ENCODE results near the gene LHPP.

The LHPP gene

GRCh38 chr10:124447751-124448466, 13.7 kb upstream of the LHPP start:
- DNase-seq (ENCODE audit: low spot score), result no peak

DNA sequence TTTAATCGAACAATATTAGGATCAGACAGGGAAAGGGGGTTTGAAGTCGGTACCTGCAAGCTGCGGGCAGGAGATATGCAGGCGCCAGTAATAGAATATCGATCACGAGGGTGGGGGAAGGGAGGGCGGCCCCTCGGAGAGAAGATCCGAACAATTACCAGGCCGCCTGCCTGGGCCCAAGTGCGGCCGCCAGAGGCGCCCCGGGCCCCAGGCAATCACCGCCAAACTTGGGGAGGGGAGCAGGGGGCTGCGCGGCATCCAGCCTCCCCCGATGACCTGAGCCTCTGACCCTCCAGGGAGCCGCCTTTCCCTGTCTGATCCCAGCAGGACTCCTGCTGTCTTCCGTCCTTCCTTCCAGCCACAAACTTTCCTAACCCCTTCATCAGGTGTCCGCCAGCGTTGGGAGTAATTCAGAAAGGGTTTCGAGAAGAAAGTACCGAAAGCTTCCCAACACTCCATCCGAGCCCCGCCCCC, 12.9 kb upstream of the LHPP start:
- DNase-seq (ENCODE audit: low spot score), result no peak

DNA sequence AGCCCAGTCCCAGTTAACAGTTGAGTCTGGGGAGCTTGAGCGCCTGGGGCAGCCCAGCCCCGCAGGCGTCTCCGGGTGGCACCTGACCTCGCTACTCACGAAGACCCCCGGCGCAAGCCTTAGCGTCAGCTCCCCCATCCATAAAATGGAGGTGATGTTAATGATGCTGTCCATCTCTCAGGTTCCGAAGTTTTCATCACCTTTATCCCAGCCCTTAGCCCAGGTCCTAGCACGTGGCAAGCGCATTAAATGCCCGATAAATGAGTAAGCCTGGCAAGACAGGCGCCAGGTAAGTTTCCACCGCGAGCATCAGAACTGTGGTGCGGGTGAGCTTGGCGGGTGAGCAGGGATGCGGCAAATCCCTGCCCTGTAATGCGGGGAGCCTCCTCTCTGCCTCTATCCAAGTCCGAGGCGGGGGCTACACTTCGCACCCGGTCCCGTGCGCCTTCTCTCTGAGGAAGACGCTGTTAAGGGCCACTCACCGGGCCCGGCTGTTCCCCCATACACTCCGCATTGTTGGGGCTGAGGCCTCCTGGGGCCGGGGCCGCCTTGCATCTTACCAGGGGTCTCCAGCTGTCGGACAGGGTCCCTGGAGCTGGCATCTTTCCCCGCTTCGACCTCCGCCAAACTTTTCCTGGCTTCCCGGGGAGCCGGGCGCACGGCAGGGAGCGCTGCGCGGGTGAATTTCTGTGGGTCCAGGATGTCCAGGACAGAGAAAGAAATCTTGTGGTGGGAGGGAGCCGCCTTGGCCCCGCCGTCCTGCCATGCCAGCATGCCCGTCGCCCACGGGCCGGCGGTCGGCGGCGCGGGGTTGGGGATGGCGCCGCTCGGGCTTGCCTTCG, 12.2 kb upstream of the LHPP start:
- no peak for DNase-seq (ENCODE audit: low spot score)

DNA sequence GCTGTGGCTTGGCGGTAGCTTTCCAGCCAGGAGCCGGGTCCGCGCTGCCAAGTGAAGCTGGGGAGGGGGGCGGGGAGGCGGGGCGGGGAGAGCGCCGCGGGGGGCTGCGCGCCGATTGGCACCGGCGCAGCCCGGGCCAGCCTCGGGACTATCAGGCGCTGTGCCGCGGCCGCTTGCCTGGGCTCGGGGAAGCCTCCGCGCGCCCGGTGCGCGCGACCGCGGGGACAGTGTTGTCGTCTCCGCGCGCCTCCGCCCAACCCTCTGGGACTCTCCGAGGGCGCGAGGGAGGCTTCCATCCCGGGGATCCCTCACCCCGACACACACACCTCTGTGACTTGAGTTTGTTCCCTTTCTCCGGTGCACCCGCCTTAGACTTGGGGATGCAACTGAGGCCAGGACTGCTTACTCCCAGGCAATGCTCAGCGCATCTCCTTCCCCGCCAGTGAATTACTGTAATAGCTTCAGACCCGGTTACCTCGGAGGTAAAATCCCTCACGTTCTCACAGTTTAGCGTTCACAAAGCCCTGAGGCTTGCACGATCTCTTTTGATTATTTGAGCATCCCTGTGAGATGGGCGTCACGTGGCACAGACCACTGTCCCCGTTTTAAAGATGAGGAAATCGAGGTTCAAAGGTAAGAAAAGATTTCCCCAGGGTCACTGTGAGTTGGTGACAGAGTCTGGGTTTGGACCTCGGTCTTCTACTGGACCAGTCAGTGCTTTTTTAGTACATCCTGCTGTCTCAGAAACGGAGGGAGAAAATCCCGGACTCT, 11.4 kb upstream of the LHPP start, which contains the start of gene NKX1-2:
Gene NKX1-2 (minus strand): TSS at position 24 of the 771 bp plus-strand sequence. CDS start 92 bp downstream, outside the sequence.
- DNase-seq (ENCODE audit: low spot score), result no peak

DNA sequence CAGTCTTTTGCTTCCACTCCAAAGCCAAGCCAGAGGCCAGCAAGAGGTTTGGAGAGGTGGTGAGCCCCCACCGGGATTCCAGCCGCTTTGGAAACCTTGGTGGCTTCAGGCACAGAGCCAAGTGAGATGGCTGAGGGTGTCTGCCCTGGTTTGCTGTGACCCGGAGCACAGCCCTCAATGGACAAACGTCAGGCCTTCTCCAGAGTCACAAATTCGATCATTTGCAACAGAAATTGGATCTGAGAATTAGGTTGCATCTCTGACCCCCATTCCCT, 10.9 kb upstream of the LHPP start:
- DNase-seq (ENCODE audit: low spot score), result no peak

DNA sequence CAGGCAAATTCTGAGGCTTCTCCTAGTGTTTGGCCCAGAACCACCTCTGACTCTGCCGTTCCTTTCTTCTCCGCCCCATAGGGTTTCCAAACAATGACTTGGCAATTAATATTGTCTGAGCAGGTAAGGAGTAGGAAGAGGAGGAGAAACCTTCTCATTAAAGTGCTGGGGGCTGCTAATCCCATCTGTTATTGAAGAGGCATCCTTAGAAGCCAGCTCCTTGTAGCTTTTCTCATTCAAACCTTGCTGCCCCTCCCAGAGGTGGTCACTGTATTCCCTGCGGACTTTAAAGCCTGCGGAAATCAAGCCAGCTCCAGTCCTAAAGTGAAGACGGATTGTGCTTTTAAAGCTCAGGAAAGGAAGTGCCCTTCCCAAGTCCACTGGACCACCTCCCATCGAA, 10.3 kb upstream of the LHPP start:
- no peak for DNase-seq (ENCODE audit: low spot score)

DNA sequence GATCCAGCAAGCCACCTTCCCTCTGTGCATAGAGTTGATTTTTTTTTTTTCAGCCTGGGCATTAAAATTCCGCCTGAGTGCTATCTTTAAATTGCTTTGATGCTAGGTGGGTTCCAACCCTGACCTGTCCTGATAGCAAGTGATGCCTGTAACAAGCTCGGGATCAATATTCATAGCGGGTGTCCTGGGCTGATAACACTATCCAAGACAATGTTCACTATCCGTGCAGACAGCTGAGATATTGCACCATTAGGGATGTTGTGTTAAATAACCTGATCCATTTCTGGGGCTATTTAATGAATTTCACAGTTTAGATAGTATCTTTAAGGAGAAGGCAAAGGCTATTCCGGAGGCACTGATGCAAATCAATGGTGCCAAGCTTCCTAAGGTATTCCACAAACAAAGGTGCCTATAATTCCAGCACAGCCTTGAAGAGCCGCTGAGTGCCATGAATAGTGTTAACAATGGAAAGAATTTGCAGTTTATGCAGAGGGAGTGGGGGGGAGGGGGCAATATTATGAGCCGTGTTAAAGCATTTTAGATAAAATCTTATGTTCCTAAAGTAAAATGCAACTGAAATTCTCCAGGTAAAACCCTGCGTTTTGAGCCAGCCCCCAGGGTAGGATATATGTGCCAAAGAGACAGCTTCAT, 7.5 kb upstream of the LHPP start:
- no peak for DNase-seq (ENCODE audit: low spot score)

GRCh38 chr10:124455441-124455840, 6.2 kb upstream of the LHPP start:
- no peak for DNase-seq (ENCODE audit: low spot score)

DNA sequence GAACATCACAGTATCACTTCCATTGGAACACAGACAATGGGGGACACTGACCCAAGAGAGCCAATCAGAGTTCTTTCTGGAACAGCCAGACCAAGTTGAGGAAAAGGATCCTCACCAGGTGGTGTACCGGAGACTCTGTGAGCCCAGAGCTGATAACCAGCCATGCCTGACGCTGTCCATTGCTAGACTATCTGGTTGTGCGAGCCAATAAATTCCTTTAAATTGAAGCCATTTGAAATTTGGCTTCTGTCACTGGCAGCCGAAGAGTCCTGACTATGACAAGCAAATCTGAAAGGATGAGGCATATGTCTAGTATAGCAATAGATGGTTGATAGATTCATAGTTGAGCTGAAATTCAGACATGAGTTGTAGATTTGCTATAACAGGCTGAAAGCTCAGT, 3.1 kb upstream of the LHPP start:
- no peak for DNase-seq (ENCODE audit: low spot score)

DNA sequence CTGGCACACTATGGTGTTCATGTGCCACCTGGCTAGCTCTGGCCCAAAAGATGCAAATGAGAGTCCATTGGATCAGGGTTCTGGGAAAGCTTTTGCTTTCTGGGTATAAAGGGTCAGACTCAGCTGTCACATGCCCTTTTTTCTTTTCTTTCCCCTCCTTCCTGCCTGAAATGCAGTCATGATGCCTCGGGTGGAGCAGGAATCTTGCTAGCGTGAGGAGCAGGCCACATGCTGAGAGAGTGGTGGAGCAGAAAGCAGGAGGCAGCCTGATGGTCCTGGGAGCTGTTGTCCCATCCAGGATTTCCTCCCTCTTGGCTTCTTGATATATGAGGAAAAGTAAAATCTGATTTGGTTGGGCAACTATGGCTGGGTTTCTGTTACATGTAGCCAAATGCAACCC, 2.7 kb upstream of the LHPP start:
- DNase-seq (ENCODE audit: low spot score), result no peak

GRCh38 chr10:124459395-124459794, 2.2 kb upstream of the LHPP start:
- no peak for DNase-seq (ENCODE audit: low spot score)

DNA sequence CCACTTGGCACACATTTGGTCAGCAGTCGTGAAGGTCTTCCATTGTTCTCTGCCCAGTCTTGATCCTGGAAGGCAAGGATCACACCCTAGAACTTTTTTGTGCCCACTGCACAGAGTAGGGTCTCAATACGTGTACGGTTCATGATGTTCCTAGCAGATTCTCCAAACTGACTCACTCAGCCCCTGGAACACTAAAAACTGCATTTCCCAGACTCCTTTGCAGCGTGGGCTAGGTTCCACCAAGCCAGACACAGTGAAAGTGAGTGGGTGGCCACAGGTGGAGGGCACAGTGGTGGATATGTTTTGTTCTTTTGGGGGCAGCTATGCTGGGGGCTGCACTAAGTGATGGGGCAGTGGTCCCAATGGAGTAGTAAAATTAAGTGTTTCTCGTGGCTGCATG, 1.5 kb upstream of the LHPP start:
- no peak for DNase-seq (ENCODE audit: low spot score)

- no peak for DNase-seq (ENCODE audit: low spot score)
Measured at GRCh38 chr10:124462348-124462695, 699 bp downstream of the LHPP start.

GRCh38 chr10:124464028-124464965, 2.7 kb downstream of the LHPP start:
- no peak for DNase-seq (ENCODE audit: low spot score)

DNA sequence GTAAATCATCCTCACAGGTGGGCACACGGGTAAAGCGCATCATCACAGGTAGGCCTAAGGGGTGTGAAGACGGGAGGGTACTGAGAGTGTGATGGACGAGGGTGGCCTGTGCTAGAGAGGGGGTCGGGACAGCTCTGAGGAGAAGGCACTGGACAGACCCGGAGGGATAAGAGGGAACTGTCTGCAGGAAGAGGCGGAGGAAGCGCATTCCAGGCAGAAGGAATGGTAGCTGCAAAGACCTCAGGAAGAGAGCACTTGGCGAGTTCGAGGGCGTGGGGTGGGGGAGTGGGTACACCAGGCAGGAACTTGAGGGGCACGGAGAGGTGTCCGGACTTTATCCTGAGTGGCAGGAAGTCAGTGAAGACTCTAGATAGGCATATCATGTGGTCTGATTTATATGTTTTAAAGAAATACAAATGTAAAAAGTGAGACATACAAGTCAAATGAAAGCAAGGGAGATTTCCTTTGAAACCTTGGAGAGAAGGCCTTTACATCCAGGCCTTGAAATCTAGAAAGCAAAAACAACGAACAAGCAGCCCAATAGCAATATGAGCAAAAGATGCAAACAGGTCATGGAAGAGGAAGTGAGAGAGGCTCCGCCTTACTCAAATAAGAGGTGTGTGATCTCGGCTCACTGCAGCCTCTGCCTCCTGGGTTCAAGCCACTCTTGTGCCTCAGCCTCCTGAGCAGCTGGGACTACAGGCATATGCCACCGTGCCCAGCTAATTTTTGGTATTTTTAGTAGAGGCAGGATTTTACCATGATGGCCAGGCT, 3.6 kb downstream of the LHPP start:
- DNase-seq (ENCODE audit: low spot score), result no peak

- DNase-seq (ENCODE audit: low spot score), result no peak
Measured at GRCh38 chr10:124465777-124466488, 4.3 kb downstream of the LHPP start.

DNA sequence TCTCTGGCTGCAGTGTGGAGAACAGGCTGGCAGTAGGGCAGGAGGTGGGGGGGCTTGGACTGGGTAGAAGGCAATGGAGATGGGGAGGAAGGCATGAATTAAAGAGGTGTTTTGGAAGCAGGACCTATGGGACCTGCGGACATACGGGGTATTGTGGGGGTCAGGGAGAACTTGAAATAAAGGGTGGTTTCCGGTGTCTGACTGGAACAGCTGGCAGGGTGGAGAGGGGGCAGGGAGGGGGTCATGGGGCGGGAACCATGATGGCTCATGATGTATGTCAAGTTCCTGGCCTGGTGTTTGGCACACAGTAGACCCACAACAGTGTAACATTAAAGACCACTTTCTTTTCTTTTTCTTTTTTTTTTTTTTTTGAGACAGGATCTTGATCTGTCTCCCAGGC, 5.5 kb downstream of the LHPP start:
- DNase-seq (ENCODE audit: low spot score), result no peak

DNA sequence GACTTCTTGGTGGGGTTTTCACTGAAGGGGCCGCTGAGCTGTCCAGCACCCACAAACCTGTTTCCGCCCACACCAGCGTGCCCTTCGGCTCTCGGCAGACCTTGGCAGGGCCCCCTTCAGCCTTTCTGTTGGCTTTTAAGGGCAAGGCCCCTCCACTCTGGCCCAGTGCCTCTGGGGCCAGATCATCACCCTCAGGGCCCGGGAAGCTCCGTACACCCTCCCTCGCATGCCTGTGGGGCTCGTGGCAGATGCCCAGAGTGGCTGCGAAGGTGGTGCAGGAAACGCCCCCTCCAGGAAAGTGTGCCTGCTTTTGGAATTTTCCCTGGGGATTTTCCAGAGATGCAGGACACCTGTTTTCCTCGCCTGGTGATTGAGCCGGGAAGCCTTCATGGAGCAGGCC, 7.0 kb downstream of the LHPP start:
- DNase-seq (ENCODE audit: low spot score), result no peak

- DNase-seq (ENCODE audit: low spot score), result no peak
Measured at GRCh38 chr10:124469956-124470484, 8.4 kb downstream of the LHPP start.

All from kidney capillary endothelial cell (primary cell).